Subcutaneous adipose tissue (tissue), 4 donors: ENCODE measurements around the gene GRK3. TPM values are rescaled to one million over a fixed set of nuclear protein-coding genes. Genes with fewer than 3 reads are reported as not detected.

Experiments used
- total RNA-seq, 4 donors: library from RNA; depleted of rRNA; stranded (reverse); fragments of >200 nt; gene quantifications; one replicate each; pipeline ENCODE4 v1.1.0, GENCODE V29; 2016
- TF ChIP-seq, protein P1 (sequence below): fragments of 450-650 bp; IDR thresholded peaks from one replicate; pipeline ENCODE4 v1.5.1; 2016; ENCODE audit warnings: low read depth, mild to moderate bottlenecking, control low read depth, antibody characterized with exemption, moderate library complexity

Gene GRK3
- total RNA-seq, 4 donors from 2014 or later = 33.3 to 46.9 (median 41.2) TPM

- TF ChIP-seq, protein P1, sequence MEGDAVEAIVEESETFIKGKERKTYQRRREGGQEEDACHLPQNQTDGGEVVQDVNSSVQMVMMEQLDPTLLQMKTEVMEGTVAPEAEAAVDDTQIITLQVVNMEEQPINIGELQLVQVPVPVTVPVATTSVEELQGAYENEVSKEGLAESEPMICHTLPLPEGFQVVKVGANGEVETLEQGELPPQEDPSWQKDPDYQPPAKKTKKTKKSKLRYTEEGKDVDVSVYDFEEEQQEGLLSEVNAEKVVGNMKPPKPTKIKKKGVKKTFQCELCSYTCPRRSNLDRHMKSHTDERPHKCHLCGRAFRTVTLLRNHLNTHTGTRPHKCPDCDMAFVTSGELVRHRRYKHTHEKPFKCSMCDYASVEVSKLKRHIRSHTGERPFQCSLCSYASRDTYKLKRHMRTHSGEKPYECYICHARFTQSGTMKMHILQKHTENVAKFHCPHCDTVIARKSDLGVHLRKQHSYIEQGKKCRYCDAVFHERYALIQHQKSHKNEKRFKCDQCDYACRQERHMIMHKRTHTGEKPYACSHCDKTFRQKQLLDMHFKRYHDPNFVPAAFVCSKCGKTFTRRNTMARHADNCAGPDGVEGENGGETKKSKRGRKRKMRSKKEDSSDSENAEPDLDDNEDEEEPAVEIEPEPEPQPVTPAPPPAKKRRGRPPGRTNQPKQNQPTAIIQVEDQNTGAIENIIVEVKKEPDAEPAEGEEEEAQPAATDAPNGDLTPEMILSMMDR = no peak
These were observed 181.5 kb downstream of the GRK3 start for GRCh38 chr22:25746012-25746373.

DNA sequence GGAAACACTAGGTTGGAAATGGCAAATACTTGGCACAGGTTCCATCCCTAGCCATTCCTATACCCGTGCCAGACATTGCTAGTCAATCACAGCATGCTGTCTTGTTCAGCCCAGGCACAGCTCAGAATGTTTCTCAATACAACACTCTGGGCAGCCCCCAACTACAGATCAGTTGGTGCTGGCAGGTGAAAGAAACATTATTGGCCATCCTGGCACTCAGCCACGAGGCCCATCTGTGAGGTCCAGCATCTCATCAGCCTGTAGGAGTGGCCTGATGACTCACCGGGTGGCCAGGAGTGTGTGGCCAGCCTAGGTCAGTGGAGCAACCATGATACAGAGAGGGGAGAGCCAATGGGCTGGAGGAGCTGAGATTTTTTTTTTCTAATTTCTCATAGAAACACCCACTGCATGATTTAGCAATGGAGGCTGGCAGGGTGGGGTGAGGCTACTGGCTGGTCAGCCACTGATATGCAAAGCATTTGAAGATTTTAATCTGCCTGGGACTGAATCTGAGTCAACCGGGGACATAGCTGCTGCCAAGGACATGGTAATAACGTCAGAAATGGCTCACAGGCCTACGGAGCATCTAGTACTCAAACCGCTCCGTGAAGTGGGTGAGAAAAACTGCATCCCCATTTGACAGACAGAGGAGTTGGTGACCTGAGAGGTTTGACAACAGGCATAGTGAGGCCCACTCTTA lies 182.9 kb downstream of the GRK3 start:
- TF ChIP-seq, protein P1 = no peak

GRCh38 chr22:25748140-25748539 lies 183.7 kb downstream of the GRK3 start:
- TF ChIP-seq, protein P1 = no peak

- TF ChIP-seq, protein P1 = no peak
These were observed 184.2 kb downstream of the GRK3 start for GRCh38 chr22:25748704-25749103.

GRCh38 chr22:25749420-25750169 lies 185.1 kb downstream of the GRK3 start:
- TF ChIP-seq, protein P1 = no peak

GRCh38 chr22:25750569-25751173 lies 186.2 kb downstream of the GRK3 start:
- TF ChIP-seq, protein P1 = no peak

- TF ChIP-seq, protein P1 = no peak
These were observed 186.7 kb downstream of the GRK3 start for GRCh38 chr22:25751174-25751581.
